GM12878 (cell line): ENCODE data around the gene GOLGA6L10. TPM values are rescaled to one million over a fixed set of nuclear protein-coding genes. Genes with fewer than 3 reads are reported as not detected.
"Not testable (repeated sequence)": the region's sequence is repeated elsewhere in the genome, so short reads cannot be mapped to it uniquely, and the experiment has no call there.

Experiments
- ATAC-seq: fragments of 200-7000 bp; cut with Tn5 transposase; 3 replicates; pipeline ENCODE4 v1.9.1; 2020; ENCODE audit warnings: mild to moderate bottlenecking, moderate library complexity
- BruUV-seq: library from RNA; stranded (reverse); fragments of 400-500 nt; replicated peaks from 2 replicates; lab custom pipeline; 2021; lab: Mats Ljungman, UMichigan
- CTCF ChIA-PET: fragments of 300-600 bp; sonication (Branson Sonifier 250); formaldehyde crosslinking; extraction: SDS; loops from one replicate; lab custom pipeline; 2021; ENCODE audit warnings: inconsistent platforms; lab: Yijun Ruan, JAX
- POLR2A ChIA-PET: fragments of 350-600 bp; formaldehyde crosslinking; extraction: SDS; loops from one replicate; lab custom pipeline; 2021; ENCODE audit warnings: inconsistent platforms; lab: Charles Lee
- RAD21 ChIA-PET: fragments of 300-600 bp; sonication (Branson Sonifier 250); formaldehyde crosslinking; loops from one replicate; lab custom pipeline; 2023; ENCODE audit warnings: antibody characterized with exemption; ENCODE audit not compliant: unreplicated experiment; lab: Charles Lee
- SMC1A ChIA-PET: fragments of 300-600 bp; sonication (Branson Sonifier 250); formaldehyde crosslinking; loops from one replicate; lab custom pipeline; 2023; ENCODE audit not compliant: unreplicated experiment, uncharacterized antibody; lab: Charles Lee
- DNase-seq: peaks from one replicate; pipeline ENCODE4 v3.0.0-alpha.2; 2011; ENCODE audit warnings: low read depth, low spot score
- FAIRE-seq: peaks from 3 replicates; lab custom pipeline; 2011; peaks lifted over from hg19 to GRCh38; lab: Jason Lieb, UNC
- H2AFZ ChIP-seq: 2 replicates; pipeline ENCODE4 v1.6.0; 2011; ENCODE audit warnings: low read depth, low read length, control low read depth; ENCODE audit not compliant: control insufficient read depth
- H3K27ac ChIP-seq: 2 replicates; pipeline ENCODE4 v1.5.1; 2011; ENCODE audit warnings: control low read depth; ENCODE audit not compliant: control insufficient read depth, insufficient read depth
- H3K27me3 ChIP-seq, 2 experiments: replicated peaks in 1 of 2; 2 replicates each; pipeline versions ENCODE4 v1.6.0 to v1.6.1; 2011; ENCODE audit warnings: low read length in 1 of 2; ENCODE audit not compliant: control insufficient read depth in 2 of 2, insufficient read depth in 2 of 2
- H3K36me3 ChIP-seq, 2 experiments: 2 replicates each; pipeline ENCODE4 v1.5.1; 2011; ENCODE audit warnings: low read length in 1 of 2; ENCODE audit not compliant: control insufficient read depth in 2 of 2, insufficient read depth in 2 of 2
- H3K4me1 ChIP-seq: 2 replicates; pipeline ENCODE4 v1.6.1; 2011; ENCODE audit warnings: mild to moderate bottlenecking, low read length, moderate library complexity, mixed read lengths; ENCODE audit not compliant: control insufficient read depth, insufficient read depth
- H3K4me2 ChIP-seq: 2 replicates; pipeline ENCODE4 v1.6.0; 2011; ENCODE audit warnings: control low read depth; ENCODE audit not compliant: control insufficient read depth, insufficient read depth
- H3K4me3 ChIP-seq: fragments of 200-600 bp; sonication (generic); 2 replicates; pipeline ENCODE4 v1.5.1; 2016
- H3K79me2 ChIP-seq: 2 replicates; pipeline ENCODE4 v1.6.0; 2011; ENCODE audit warnings: low read length; ENCODE audit not compliant: control insufficient read depth, insufficient read depth
- H3K9ac ChIP-seq: 2 replicates; pipeline ENCODE4 v1.8.0; 2011; ENCODE audit warnings: low read length, control low read depth, mixed read lengths; ENCODE audit not compliant: control insufficient read depth, insufficient read depth
- H3K9me3 ChIP-seq: replicated peaks from 3 replicates; pipeline ENCODE4 v1.5.1; 2011; ENCODE audit warnings: mild to moderate bottlenecking, low read length; ENCODE audit not compliant: control insufficient read depth, insufficient read depth
- H4K20me1 ChIP-seq: 2 replicates; pipeline ENCODE4 v1.6.0; 2011; ENCODE audit not compliant: control insufficient read depth, insufficient read depth
- CTCF ChIP-seq, 3 experiments: IDR thresholded peaks in 2 of 3; conservative IDR thresholded peaks in 1 of 3; 2 replicates each; pipeline ENCODE4 v1.5.1; 2011; ENCODE audit warnings: low read depth in 3 of 3, low read length in 3 of 3, mild to moderate bottlenecking in 3 of 3, control low read depth in 2 of 3, moderate library complexity in 2 of 3, inconsistent platforms in 1 of 3, mixed read lengths in 1 of 3; ENCODE audit not compliant: control insufficient read depth in 2 of 3, insufficient read depth in 1 of 3; ENCODE audit errors: extremely low read depth in 1 of 3
- RAD21 ChIP-seq: IDR thresholded peaks from 2 replicates; pipeline ENCODE4 v1.6.1; 2011; ENCODE audit warnings: mild to moderate bottlenecking, low read depth, low read length, moderate library complexity; ENCODE audit not compliant: insufficient read depth
- WGBS: methylation state at CpG from one replicate; pipeline ENCODE4 v1.1.6; 2016; ENCODE audit warnings: low lambda C conversion rate; ENCODE audit not compliant: insufficient replicate concordance, insufficient coverage; ENCODE audit errors: missing lambda C conversion rate; 5-methylcytosine and 5-hydroxymethylcytosine counted together
- in situ Hi-C: fragments of 300-500 bp; cut with MboI; formaldehyde crosslinking; loops from 9 replicates; pipeline ENCODE4 v1.14.3; 2018; ENCODE audit warnings: mixed read lengths
- intact Hi-C: fragments of 100-400 bp; cut with micrococcal nuclease; formaldehyde crosslinking; loops from one replicate; pipeline ENCODE4 v1.14.2; 2022; ENCODE audit not compliant: unreplicated experiment
- polyA plus RNA-seq, 11 experiments: library from polyadenylated mRNA; depleted of rRNA in 4 of 11; unstranded in 6 of 11; stranded (reverse) in 5 of 11; fragments of >200 nt; fragmentation: Nextera tagmentation in 4 of 11; fragmentation: Illumina TruSeq in 1 of 11; extraction: Ambion mirVana in 4 of 11; extraction: Trizol in 1 of 11; gene quantifications; 1 replicate in 1 of 11; 2 replicates in 10 of 11; pipeline versions ENCODE4 v1.2.1 to v1.2.3, GENCODE V29; 2011 to 2016; ENCODE audit warnings: inconsistent platforms in 2 of 11, missing spikeins in 2 of 11, low read depth in 1 of 11
- total RNA-seq, 4 experiments: library from RNA; depleted of rRNA in 3 of 4; stranded (reverse); fragments of >200 nt in 3 of 4; fragmentation: Illumina TruSeq in 1 of 4; extraction: Trizol in 1 of 4; gene quantifications; 2 replicates each; pipeline versions ENCODE4 v1.2.1 to v1.2.3, GENCODE V29; 2013 to 2021

The GOLGA6L10 gene
- total and polyA plus RNA-seq, 10 of the 15 experiments (the other 5 are each of a cell fraction or from before 2014, with no cell fraction given): 0.68 to 6.7 (median 1.3) TPM

- H3K9me3 ChIP-seq, H4K20me1 ChIP-seq, H3K9ac ChIP-seq, ATAC-seq, RAD21 ChIA-PET, in situ Hi-C loops, CTCF ChIA-PET, H3K4me2 ChIP-seq, H3K79me2 ChIP-seq, FAIRE-seq, DNase-seq, H3K27me3 ChIP-seq, H3K36me3 ChIP-seq, POLR2A ChIA-PET, H3K4me3 ChIP-seq, H3K27ac ChIP-seq, H3K4me1 ChIP-seq, intact Hi-C loops, H2AFZ ChIP-seq, SMC1A ChIA-PET, BruUV-seq: not testable (repeated sequence)
- WGBS: 38% methylated on average over 9 of the region's 11 CpGs
- peak; percentile 19; the same call in 1 of the 2 replicates for TF ChIP-seq RAD21
- 0 out of 6 replicates have a peak, but pooled peaks of 1 of the 3 experiments have one; percentile 12 for TF ChIP-seq CTCF (IDR thresholded peaks at IDR 0.05 in 2 of 3, conservative IDR thresholded peaks at IDR 0.05 in 1 of 3; ENCODE audit: control insufficient read depth in 2 of 3, extremely low read depth in 1 of 3, insufficient read depth in 1 of 3, low read depth in 3 of 3, low read length in 3 of 3)
These were observed 6.5 kb downstream of the GOLGA6L10 start for GRCh38 chr15:82342632-82343374.

- H3K9me3 ChIP-seq, POLR2A ChIA-PET, H4K20me1 ChIP-seq, H3K4me3 ChIP-seq, H3K79me2 ChIP-seq, H3K36me3 ChIP-seq, SMC1A ChIA-PET, DNase-seq, RAD21 ChIA-PET, in situ Hi-C loops, ATAC-seq, H3K27ac ChIP-seq, H3K9ac ChIP-seq, H3K4me1 ChIP-seq, BruUV-seq, H3K4me2 ChIP-seq, H3K27me3 ChIP-seq, CTCF ChIA-PET, FAIRE-seq, H2AFZ ChIP-seq: not testable (repeated sequence)
- intact Hi-C loops: loop anchor here (10.0 kb wide), 1 partner anchor 54 kb away; no protein-coding TSS in a partner anchor
- WGBS: 62% methylated on average over 8 of the region's 8 CpGs
These were observed 10.7 kb downstream of the GOLGA6L10 start for GRCh38 chr15:82338573-82338972.

- H3K4me2 ChIP-seq, H3K9me3 ChIP-seq, H3K4me3 ChIP-seq, H2AFZ ChIP-seq, H3K79me2 ChIP-seq, POLR2A ChIA-PET, FAIRE-seq, H3K4me1 ChIP-seq, H3K36me3 ChIP-seq, SMC1A ChIA-PET, RAD21 ChIA-PET, BruUV-seq, H4K20me1 ChIP-seq, H3K9ac ChIP-seq, H3K27ac ChIP-seq, ATAC-seq, DNase-seq, H3K27me3 ChIP-seq, in situ Hi-C loops: not testable (repeated sequence)
- 80% methylated on average over 9 of the region's 11 CpGs for WGBS
- intact Hi-C loops: loop anchor here (10.0 kb wide), 1 partner anchor 53 kb away; no protein-coding TSS in a partner anchor
- CTCF ChIA-PET: interaction anchor here (0.6 kb wide), 1 partner anchor 519 kb away, joined by 3 read pairs; no protein-coding TSS in a partner anchor
These were observed 11.2 kb downstream of the GOLGA6L10 start for GRCh38 chr15:82338053-82338452.
